H7 (cell line): ENCODE measurements around the gene SLC9A7. TPM values are rescaled to one million over a fixed set of nuclear protein-coding genes. Genes with fewer than 3 reads are reported as not detected.
"Not testable (repeated sequence)": the region's sequence is repeated elsewhere in the genome, so short reads cannot be mapped to it uniquely, and the experiment has no call there.

Source experiments
- DNase-seq: peaks from one replicate; pipeline ENCODE4 v3.0.0; 2012
- H3K27me3 ChIP-seq: 2 replicates; pipeline ENCODE4 v1.6.0; 2011; ENCODE audit warnings: mild to moderate bottlenecking, low read length; ENCODE audit not compliant: control insufficient read depth, insufficient read depth
- H3K36me3 ChIP-seq: replicated peaks from 2 replicates; pipeline ENCODE4 v1.5.1; 2011; ENCODE audit warnings: low read length; ENCODE audit not compliant: control insufficient read depth, insufficient read depth
- H3K4me3 ChIP-seq: 2 replicates; pipeline ENCODE4 v1.5.1; 2011; ENCODE audit warnings: low read depth, mild to moderate bottlenecking, control low read depth, low read length, moderate library complexity; ENCODE audit not compliant: insufficient read depth
- total RNA-seq: library from RNA; depleted of rRNA; stranded (reverse); fragments of >200 nt; shearing (Covaris generic); gene quantifications from 2 replicates; pipeline ENCODE4 v1.2.3, GENCODE V29; 2014

The SLC9A7 gene
- total RNA-seq, 1 experiment from 2014 or later = 31.1 TPM

- H3K27me3 ChIP-seq = no peaks in the 10 kb centered on the region
- DNase-seq = no peak
- no peak overlapping the region for H3K4me3 ChIP-seq
- no peaks in the 10 kb centered on the region for H3K36me3 ChIP-seq
Measured at GRCh38 chrX:46730765-46731164, 28.2 kb downstream of the SLC9A7 start.

GRCh38 chrX:46727441-46727840 is 31.5 kb downstream of the SLC9A7 start:
- Histone ChIP-seq H3K36me3 (no peaks in the 10 kb centered on the region), H3K27me3 (no peaks in the 10 kb centered on the region), H3K4me3 (no peak overlapping the region)
- no peak for DNase-seq

- H3K4me3 ChIP-seq, DNase-seq, H3K27me3 ChIP-seq, H3K36me3 ChIP-seq: not testable (repeated sequence)
Measured at GRCh38 chrX:46723569-46723927, 35.4 kb downstream of the SLC9A7 start.

DNA sequence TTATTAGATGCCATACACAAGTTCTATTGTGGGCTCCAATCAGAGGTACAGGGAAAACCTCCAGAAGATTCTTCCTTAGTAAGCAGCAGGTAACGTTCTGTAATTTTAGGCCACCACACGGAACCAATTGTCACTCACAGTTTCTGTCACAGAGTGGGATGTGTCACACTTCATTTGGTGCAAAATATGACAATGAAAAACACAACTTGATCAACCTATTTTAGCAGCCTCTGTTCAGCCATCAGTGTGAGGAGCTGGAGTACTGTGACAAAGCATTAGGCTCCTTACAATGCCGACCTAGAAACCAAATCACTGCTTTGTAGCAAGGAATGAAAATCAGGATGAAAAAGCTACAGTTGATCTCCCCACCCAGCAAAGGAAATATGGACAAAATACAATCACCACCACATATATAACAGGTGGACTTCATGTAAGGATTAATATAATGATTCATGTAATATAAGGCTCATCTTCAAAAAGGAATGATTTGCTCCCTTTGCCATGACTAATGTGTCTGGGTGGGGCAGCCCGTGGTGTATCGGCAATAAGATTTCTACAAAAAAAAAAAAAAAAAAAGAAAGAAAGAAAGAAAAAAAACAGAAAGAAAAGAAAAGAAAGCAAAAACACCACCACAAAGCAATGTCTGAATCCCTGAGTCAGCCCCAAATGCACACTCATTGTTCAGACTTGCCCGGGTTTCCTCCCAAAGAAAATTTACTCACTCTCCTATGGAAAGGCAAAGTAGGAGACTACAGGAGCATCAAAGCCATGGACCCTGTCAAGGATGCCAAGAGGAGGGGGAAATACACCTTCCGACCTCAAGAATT is 36.0 kb downstream of the SLC9A7 start:
- DNase-seq = no peak
- Histone ChIP-seq H3K36me3 (no peaks in the 10 kb centered on the region), H3K27me3 (no peaks in the 10 kb centered on the region), H3K4me3 (no peak overlapping the region)

- Histone ChIP-seq H3K36me3 (no peaks in the 10 kb centered on the region), H3K27me3 (no peaks in the 10 kb centered on the region), H3K4me3 (no peak overlapping the region)
- no peak for DNase-seq
Measured at GRCh38 chrX:46716796-46717195, 42.1 kb downstream of the SLC9A7 start.

- no peak for DNase-seq
- Histone ChIP-seq H3K4me3 (no peak overlapping the region), H3K27me3 (no peaks in the 10 kb centered on the region), H3K36me3 (no peaks in the 10 kb centered on the region)
Measured at GRCh38 chrX:46715997-46716396, 42.9 kb downstream of the SLC9A7 start.

DNA sequence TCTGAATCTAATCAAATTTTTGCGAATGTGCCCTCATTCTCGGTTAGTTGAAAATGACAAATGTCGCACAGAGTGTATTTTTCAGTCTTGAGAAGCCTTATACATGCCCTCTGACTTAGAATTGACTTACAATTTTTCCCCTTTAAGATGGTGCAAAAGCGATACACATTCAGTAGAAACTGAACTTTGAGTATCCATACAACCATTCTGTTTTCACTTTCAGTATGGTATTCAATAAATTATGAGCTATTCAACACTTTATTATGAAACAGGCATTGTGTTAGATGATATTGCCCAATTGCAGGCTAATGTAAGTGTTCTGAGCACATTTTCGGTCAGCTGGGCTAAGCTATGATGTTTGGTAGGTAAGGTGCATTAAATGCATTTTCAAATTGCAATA is 43.4 kb downstream of the SLC9A7 start:
- no peaks in the 10 kb centered on the region for H3K27me3 ChIP-seq
- no peak overlapping the region for H3K4me3 ChIP-seq
- no peaks in the 10 kb centered on the region for H3K36me3 ChIP-seq
- no peak for DNase-seq

- H3K36me3 ChIP-seq = no peaks in the 10 kb centered on the region
- no peak for DNase-seq
- no peak overlapping the region for H3K4me3 ChIP-seq
- H3K27me3 ChIP-seq = no peaks in the 10 kb centered on the region
Measured at GRCh38 chrX:46713672-46714490, 45.0 kb downstream of the SLC9A7 start.

- Histone ChIP-seq H3K27me3 (no peaks in the 10 kb centered on the region), H3K4me3 (no peak overlapping the region), H3K36me3 (no peaks in the 10 kb centered on the region)
- DNase-seq = no peak
Measured at GRCh38 chrX:46712764-46713163, 46.2 kb downstream of the SLC9A7 start.

GRCh38 chrX:46710927-46711623 is 47.8 kb downstream of the SLC9A7 start:
- peak; percentile 7 for DNase-seq
- H3K4me3 ChIP-seq = no peak overlapping the region
- H3K27me3 ChIP-seq = no peaks in the 10 kb centered on the region
- no peaks in the 10 kb centered on the region for H3K36me3 ChIP-seq

- H3K27me3 ChIP-seq = no peaks in the 10 kb centered on the region
- H3K4me3 ChIP-seq = no peak overlapping the region
- DNase-seq = no peak
- H3K36me3 ChIP-seq = no peaks in the 10 kb centered on the region
Measured at GRCh38 chrX:46710425-46710824, 48.5 kb downstream of the SLC9A7 start.

GRCh38 chrX:46707274-46707965 is 51.5 kb downstream of the SLC9A7 start:
- H3K27me3 ChIP-seq = no peaks in the 10 kb centered on the region
- H3K4me3 ChIP-seq = no peak overlapping the region
- no peak for DNase-seq
- H3K36me3 ChIP-seq = no peaks in the 10 kb centered on the region

- H3K4me3 ChIP-seq = no peak overlapping the region
- H3K36me3 ChIP-seq = no peaks in the 10 kb centered on the region
- H3K27me3 ChIP-seq = no peaks in the 10 kb centered on the region
- DNase-seq = no peak
Measured at GRCh38 chrX:46704767-46705386, 54.0 kb downstream of the SLC9A7 start.

GRCh38 chrX:46703980-46704379 is 54.9 kb downstream of the SLC9A7 start:
- H3K4me3 ChIP-seq = no peak overlapping the region
- no peaks in the 10 kb centered on the region for H3K27me3 ChIP-seq
- no peaks in the 10 kb centered on the region for H3K36me3 ChIP-seq
- DNase-seq = no peak
